IMR-90 (cell line): Measurements from ENCODE around the gene MAN2A2. TPM values are rescaled to one million over a fixed set of nuclear protein-coding genes. Genes with fewer than 3 reads are reported as not detected.

Source experiments
- ATAC-seq: fragments of 200-7000 bp; cut with Tn5 transposase; 2 replicates; pipeline ENCODE4 v1.9.1; 2020; ENCODE audit warnings: low read depth, mild to moderate bottlenecking, moderate library complexity
- BruUV-seq: library from RNA; stranded (reverse); fragments of 400-500 nt; replicated peaks from 2 replicates; lab custom pipeline; 2021; lab: Mats Ljungman, UMichigan
- CTCF ChIA-PET: fragments of 300-600 bp; formaldehyde crosslinking; extraction: SDS; loops from one replicate; lab custom pipeline; 2021; ENCODE audit warnings: antibody characterized with exemption; lab: Yijun Ruan, JAX
- POLR2A ChIA-PET: fragments of 300-600 bp; sonication (Branson Sonifier 250); formaldehyde crosslinking; loops from one replicate; lab custom pipeline; 2022; ENCODE audit warnings: antibody characterized with exemption; ENCODE audit not compliant: unreplicated experiment; lab: Charles Lee
- DNase-seq: peaks from one replicate; pipeline ENCODE4 v3.0.0; 2013
- H2AFZ ChIP-seq: replicated peaks from 2 replicates; pipeline ENCODE3; 2013; ENCODE audit warnings: low read length, mild to moderate bottlenecking; ENCODE audit not compliant: poor library complexity
- H2AK5ac ChIP-seq: 2 replicates; pipeline ENCODE4 v1.6.1; 2013; ENCODE audit warnings: low read depth, low read length, inconsistent platforms
- H2AK9ac ChIP-seq: replicated peaks from 2 replicates; pipeline ENCODE3; 2013; ENCODE audit warnings: mild to moderate bottlenecking, low read depth, low read length, moderate library complexity; ENCODE audit not compliant: poor library complexity
- H2BK120ac ChIP-seq: 2 replicates; pipeline ENCODE4 v1.6.1; 2013; ENCODE audit warnings: low read depth, low read length, inconsistent platforms
- H2BK15ac ChIP-seq: 3 replicates; pipeline ENCODE4 v1.6.1; 2013; ENCODE audit warnings: low read depth, low read length, inconsistent platforms
- H2BK20ac ChIP-seq: 2 replicates; pipeline ENCODE4 v1.6.1; 2013; ENCODE audit warnings: low read depth, mild to moderate bottlenecking, inconsistent platforms, low read length, moderate library complexity
- H2BK5ac ChIP-seq: 2 replicates; pipeline ENCODE4 v1.6.1; 2013; ENCODE audit warnings: mild to moderate bottlenecking, low read depth, low read length, inconsistent platforms; ENCODE audit not compliant: poor library complexity, severe bottlenecking
- H3K14ac ChIP-seq: replicated peaks from 2 replicates; pipeline ENCODE4 v1.6.1; 2013; ENCODE audit warnings: low read depth, low read length, inconsistent platforms
- H3K18ac ChIP-seq: 2 replicates; pipeline ENCODE4 v1.6.1; 2013; ENCODE audit warnings: low read depth, low read length, control low read depth
- H3K23ac ChIP-seq: 2 replicates; pipeline ENCODE4 v1.6.1; 2013; ENCODE audit warnings: low read depth, low read length, inconsistent platforms
- H3K27ac ChIP-seq: 2 replicates; pipeline ENCODE4 v1.5.1; 2013; ENCODE audit warnings: mild to moderate bottlenecking, control low read depth, low read length; ENCODE audit not compliant: insufficient read depth
- H3K27me3 ChIP-seq: 2 replicates; pipeline ENCODE4 v1.6.1; 2013; ENCODE audit warnings: low read length; ENCODE audit not compliant: control insufficient read depth, insufficient read depth
- H3K36me3 ChIP-seq: 2 replicates; pipeline ENCODE4 v1.6.1; 2013; ENCODE audit warnings: low read length, mixed read lengths; ENCODE audit not compliant: control insufficient read depth, insufficient read depth
- H3K4ac ChIP-seq: 2 replicates; pipeline ENCODE4 v1.6.1; 2013; ENCODE audit warnings: low read depth, low read length, inconsistent platforms
- H3K4me1 ChIP-seq: 2 replicates; pipeline ENCODE4 v1.6.1; 2013; ENCODE audit warnings: low read length, mixed read lengths; ENCODE audit not compliant: control insufficient read depth, insufficient read depth
- H3K4me2 ChIP-seq: 2 replicates; pipeline ENCODE4 v1.6.1; 2013; ENCODE audit warnings: low read depth, mild to moderate bottlenecking, control low read depth, low read length, moderate library complexity
- H3K4me3 ChIP-seq: 2 replicates; pipeline ENCODE4 v1.5.1; 2013; ENCODE audit warnings: low read depth, mild to moderate bottlenecking, control low read depth, low read length, moderate library complexity; ENCODE audit not compliant: insufficient read depth
- H3K56ac ChIP-seq: 2 replicates; pipeline ENCODE4 v1.6.1; 2013; ENCODE audit warnings: low read length, inconsistent platforms; ENCODE audit not compliant: insufficient read depth; ENCODE audit errors: extremely low read depth
- H3K79me1 ChIP-seq, 2 experiments: 2 replicates each; pipeline ENCODE4 v1.6.1; 2013; ENCODE audit warnings: low read length in 2 of 2, inconsistent platforms in 1 of 2, low read depth in 1 of 2
- H3K9ac ChIP-seq: 2 replicates; pipeline ENCODE4 v1.6.1; 2013; ENCODE audit warnings: low read depth, low read length, control low read depth
- H3K9me1 ChIP-seq: 2 replicates; pipeline ENCODE4 v1.6.1; 2013; ENCODE audit warnings: low read length, inconsistent platforms; ENCODE audit not compliant: insufficient read depth
- H3K9me3 ChIP-seq: 2 replicates; pipeline ENCODE4 v1.6.1; 2013; ENCODE audit warnings: low read length; ENCODE audit not compliant: control insufficient read depth, insufficient read depth
- H4K20me1 ChIP-seq: 2 replicates; pipeline ENCODE4 v1.6.1; 2013; ENCODE audit warnings: low read length, inconsistent platforms; ENCODE audit not compliant: insufficient read depth
- H4K5ac ChIP-seq: 2 replicates; pipeline ENCODE4 v1.6.1; 2013; ENCODE audit warnings: mild to moderate bottlenecking, low read depth, low read length, control low read depth
- H4K8ac ChIP-seq, 2 experiments: 2 replicates each; pipeline ENCODE4 v1.6.1; 2013; ENCODE audit warnings: low read depth in 2 of 2, low read length in 2 of 2, control low read depth in 1 of 2, inconsistent platforms in 1 of 2
- H4K91ac ChIP-seq: 2 replicates; pipeline ENCODE4 v1.6.1; 2013; ENCODE audit warnings: low read depth, low read length, inconsistent platforms; ENCODE audit not compliant: insufficient read depth
- CEBPB ChIP-seq: IDR thresholded peaks from 2 replicates; pipeline ENCODE4 v1.6.1; 2012; ENCODE audit warnings: low read depth, low read length, improper control_type of control experiment
- CHD1 ChIP-seq: IDR thresholded peaks from 2 replicates; pipeline ENCODE4 v1.6.1; 2012; ENCODE audit warnings: low read depth, low read length, improper control_type of control experiment
- MAFK ChIP-seq: IDR thresholded peaks from 2 replicates; pipeline ENCODE4 v1.6.1; 2012; ENCODE audit warnings: low read depth, low read length, improper control_type of control experiment
- MAZ ChIP-seq: IDR thresholded peaks from 2 replicates; pipeline ENCODE4 v1.6.1; 2012; ENCODE audit warnings: low read depth, mild to moderate bottlenecking, low read length, improper control_type of control experiment, moderate library complexity, borderline replicate concordance
- MXI1 ChIP-seq: IDR thresholded peaks from 2 replicates; pipeline ENCODE4 v1.6.1; 2012; ENCODE audit warnings: low read depth, mild to moderate bottlenecking, low read length, moderate library complexity, borderline replicate concordance
- NFE2L2 ChIP-seq: fragments of 150-350 bp; IDR thresholded peaks from 2 replicates; pipeline ENCODE4 v1.6.1; 2016; ENCODE audit warnings: low read depth, mild to moderate bottlenecking, low read length
- POLR2A ChIP-seq: IDR thresholded peaks from 2 replicates; pipeline ENCODE4 v1.6.1; 2012; ENCODE audit warnings: mild to moderate bottlenecking, low read depth, low read length
- RAD21 ChIP-seq: IDR thresholded peaks from 2 replicates; pipeline ENCODE4 v1.6.1; 2012; ENCODE audit warnings: low read length, improper control_type of control experiment
- RCOR1 ChIP-seq: IDR thresholded peaks from 2 replicates; pipeline ENCODE4 v1.6.1; 2012; ENCODE audit warnings: mild to moderate bottlenecking, low read length, improper control_type of control experiment; ENCODE audit not compliant: insufficient replicate concordance
- RFX5 ChIP-seq: IDR thresholded peaks from 2 replicates; pipeline ENCODE4 v1.8.0; 2012; ENCODE audit warnings: low read depth, mild to moderate bottlenecking, low read length, moderate library complexity
- SMC3 ChIP-seq: fragments of 150-350 bp; IDR thresholded peaks from 2 replicates; pipeline ENCODE4 v1.6.1; 2016; ENCODE audit warnings: low read depth, mild to moderate bottlenecking, antibody characterized with exemption, low read length, moderate library complexity
- WGBS, 2 experiments: methylation state at CpG; one replicate each; pipeline versions ENCODE4 v1.1.5 to v1.1.7; 2013; ENCODE audit warnings: missing lambda C conversion rate in 2 of 2; ENCODE audit not compliant: insufficient read length in 1 of 2; ENCODE audit errors: extremely low coverage in 2 of 2; 5-methylcytosine and 5-hydroxymethylcytosine counted together
- dilution Hi-C: fragments of 300-500 bp; cut with HindIII; formaldehyde crosslinking; loops from one replicate; pipeline ENCODE4 v1.14.3; 2018; ENCODE audit warnings: low sequenced_read_pairs; ENCODE audit not compliant: unreplicated experiment
- in situ Hi-C: fragments of 300-500 bp; cut with MboI; formaldehyde crosslinking; loops from 3 replicates; pipeline ENCODE4 v1.14.3; 2019; ENCODE audit warnings: low sequenced_read_pairs, inconsistent platforms, mixed read lengths
- intact Hi-C: fragments of 100-400 bp; cut with micrococcal nuclease; formaldehyde crosslinking; loops from 2 replicates; pipeline ENCODE4 v1.10.0; 2022
- polyA plus RNA-seq, 3 experiments: library from polyadenylated mRNA; depleted of rRNA; stranded (reverse); fragments of >200 nt; gene quantifications; 2 replicates each; pipeline ENCODE4 v1.2.3, GENCODE V29; 2012; ENCODE audit warnings: low replicate concordance in 1 of 3
- total RNA-seq: library from RNA; depleted of rRNA; stranded (reverse); fragments of >200 nt; gene quantifications from 2 replicates; pipeline ENCODE4 v1.2.3, GENCODE V29; 2012
- TF ChIP-seq, protein P1 (sequence below): fragments of 150-350 bp; IDR thresholded peaks from 2 replicates; pipeline ENCODE4 v1.6.1; 2017; ENCODE audit warnings: mild to moderate bottlenecking, antibody characterized with exemption, low read length, low read depth
- TF ChIP-seq, protein P2 (sequence below): fragments of 150-350 bp; IDR thresholded peaks from 2 replicates; pipeline ENCODE4 v1.6.1; 2016; ENCODE audit warnings: low read depth, mild to moderate bottlenecking, low read length, moderate library complexity, borderline replicate concordance

The MAN2A2 gene
- total and polyA plus RNA-seq, 2 of the 4 experiments (the other 2 are of a cell fraction): 3.4 to 52.5 TPM

DNA sequence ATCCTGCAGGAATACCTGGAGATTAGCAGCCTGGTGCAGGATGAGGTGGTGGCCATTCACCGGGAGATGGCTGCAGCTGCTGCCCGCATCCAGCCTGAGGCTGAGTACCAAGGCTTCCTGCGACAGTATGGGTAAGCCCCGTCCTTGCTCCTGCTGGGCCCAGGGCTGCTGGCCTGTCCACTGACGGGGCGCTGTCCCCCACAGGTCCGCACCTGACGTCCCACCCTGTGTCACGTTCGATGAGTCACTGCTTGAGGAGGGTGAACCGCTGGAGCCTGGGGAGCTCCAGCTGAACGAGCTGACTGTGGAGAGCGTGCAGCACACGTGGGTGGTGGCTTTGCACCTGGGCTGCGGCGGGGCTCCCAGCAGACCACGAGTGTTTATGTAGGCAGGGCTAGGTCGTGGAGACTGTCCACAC lies 13.8 kb upstream of the MAN2A2 start:
- Histone ChIP-seq H3K4me2 (no peak overlapping the region), H3K14ac (no peak overlapping the region), H3K27ac (no peak overlapping the region), H4K20me1 (no peaks in the 10 kb centered on the region), H2BK5ac (no peak overlapping the region), H2AFZ (peak overlapping the region; percentile 23), H4K8ac (no peak overlapping the region), H3K9ac (no peak overlapping the region), H2AK5ac (no peak overlapping the region), H3K56ac (no peak overlapping the region), H3K27me3 (no peaks in the 10 kb centered on the region), H3K4ac (no peak overlapping the region), H2BK120ac (no peak overlapping the region), H3K9me3 (no peaks in the 10 kb centered on the region), H3K18ac (no peak overlapping the region), H3K23ac (no peak overlapping the region), H3K4me3 (no peak overlapping the region), H4K5ac (no peak overlapping the region), H3K4me1 (peaks cover 12% of the 10 kb centered on the region), H2BK20ac (no peak overlapping the region), H3K9me1 (no peaks in the 10 kb centered on the region), H4K91ac (no peak overlapping the region), H2BK15ac (no peak overlapping the region), H3K36me3 (peaks cover 20% of the 10 kb centered on the region), H3K79me1 (peaks cover 0 to 13% of the 10 kb centered on the region in 2 experiments; a peak in 2 of 4 replicates), H2AK9ac (no peak overlapping the region)
- DNase-seq: no peak
- intact Hi-C loops: loop anchor here (5.0 kb wide), 3 partner anchors 172 to 397 kb away; partner anchors contain the start of gene BLM
- ATAC-seq: no peak
- ChIA-PET CTCF (no interaction called here), POLR2A (no interaction called here)
- dilution Hi-C loops: no loop called here
- TF ChIP-seq, protein P1, sequence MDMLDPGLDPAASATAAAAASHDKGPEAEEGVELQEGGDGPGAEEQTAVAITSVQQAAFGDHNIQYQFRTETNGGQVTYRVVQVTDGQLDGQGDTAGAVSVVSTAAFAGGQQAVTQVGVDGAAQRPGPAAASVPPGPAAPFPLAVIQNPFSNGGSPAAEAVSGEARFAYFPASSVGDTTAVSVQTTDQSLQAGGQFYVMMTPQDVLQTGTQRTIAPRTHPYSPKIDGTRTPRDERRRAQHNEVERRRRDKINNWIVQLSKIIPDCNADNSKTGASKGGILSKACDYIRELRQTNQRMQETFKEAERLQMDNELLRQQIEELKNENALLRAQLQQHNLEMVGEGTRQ: no peak
- TF ChIP-seq RCOR1 (no peak), RFX5 (no peak), MXI1 (no peak), MAFK (no peak), SMC3 (no peak), POLR2A (no peak), NFE2L2 (no peak), CEBPB (no peak), RAD21 (no peak), CHD1 (no peak), MAZ (no peak)
- TF ChIP-seq, protein P2, sequence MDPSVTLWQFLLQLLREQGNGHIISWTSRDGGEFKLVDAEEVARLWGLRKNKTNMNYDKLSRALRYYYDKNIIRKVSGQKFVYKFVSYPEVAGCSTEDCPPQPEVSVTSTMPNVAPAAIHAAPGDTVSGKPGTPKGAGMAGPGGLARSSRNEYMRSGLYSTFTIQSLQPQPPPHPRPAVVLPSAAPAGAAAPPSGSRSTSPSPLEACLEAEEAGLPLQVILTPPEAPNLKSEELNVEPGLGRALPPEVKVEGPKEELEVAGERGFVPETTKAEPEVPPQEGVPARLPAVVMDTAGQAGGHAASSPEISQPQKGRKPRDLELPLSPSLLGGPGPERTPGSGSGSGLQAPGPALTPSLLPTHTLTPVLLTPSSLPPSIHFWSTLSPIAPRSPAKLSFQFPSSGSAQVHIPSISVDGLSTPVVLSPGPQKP: no peak
- in situ Hi-C loops: loop anchor here (5.0 to 25.0 kb wide), 3 partner anchors 247 to 577 kb away; no protein-coding TSS in a partner anchor
- no TSS peak for BruUV-seq
- WGBS, 2 experiments: 90% methylated on average over 14 of the region's 18 CpGs; no CpG with 5 or more reads in 1 of the 2 experiments
